DMS53 treated with DMSO at 0.1 percent for 48 hours (cell line): Measurements from ENCODE around the gene HDAC1.
"Not testable (repeated sequence)": the region's sequence is repeated elsewhere in the genome, so short reads cannot be mapped to it uniquely, and the experiment has no call there.

Experiments used
- DNase-seq: peaks from one replicate; lab custom pipeline; 2025; ENCODE audit not compliant: unreplicated experiment; lab: John Stamatoyannopoulos, UW

HDAC1 gene

GRCh38 chr1:32273391-32274208 lies 18.3 kb upstream of the HDAC1 start:
- DNase-seq = no peak

- no peak for DNase-seq
Measured at GRCh38 chr1:32274646-32275340, 17.1 kb upstream of the HDAC1 start.

GRCh38 chr1:32275424-32275823 lies 16.5 kb upstream of the HDAC1 start:
- peak; percentile 20 for DNase-seq

GRCh38 chr1:32276032-32276782 lies 15.7 kb upstream of the HDAC1 start:
- no peak for DNase-seq

- not testable (repeated sequence) for DNase-seq
Measured at GRCh38 chr1:32284777-32285176, 7.1 kb upstream of the HDAC1 start.

- DNase-seq = no peak
Measured at GRCh38 chr1:32285658-32286057, 6.2 kb upstream of the HDAC1 start.

- no peak for DNase-seq
Measured at GRCh38 chr1:32286763-32287162, 5.1 kb upstream of the HDAC1 start.

- DNase-seq = peak; percentile 21
Measured at GRCh38 chr1:32289256-32289655, 2.6 kb upstream of the HDAC1 start.

- DNase-seq = peak; percentile 69
Measured at GRCh38 chr1:32291145-32291707, 657 bp upstream of the HDAC1 start.

- DNase-seq = not testable (repeated sequence)
Measured at GRCh38 chr1:32298211-32298610, 6.3 kb downstream of the HDAC1 start.

- DNase-seq = no peak
Measured at GRCh38 chr1:32299327-32299726, 7.4 kb downstream of the HDAC1 start.

- DNase-seq = no peak
Measured at GRCh38 chr1:32303358-32303757, 11.5 kb downstream of the HDAC1 start.

- DNase-seq = no peak
Measured at GRCh38 chr1:32303997-32304622, 12.2 kb downstream of the HDAC1 start.

- no peak for DNase-seq
Measured at GRCh38 chr1:32305310-32305709, 13.4 kb downstream of the HDAC1 start.

GRCh38 chr1:32307324-32307723 lies 15.4 kb downstream of the HDAC1 start:
- DNase-seq = no peak

GRCh38 chr1:32309960-32310359 lies 18.1 kb downstream of the HDAC1 start:
- DNase-seq = no peak

- DNase-seq = no peak
Measured at GRCh38 chr1:32311709-32312393, 20.0 kb downstream of the HDAC1 start.

- no peak for DNase-seq
Measured at GRCh38 chr1:32316903-32317277, 25.0 kb downstream of the HDAC1 start.

GRCh38 chr1:32318127-32318869 lies 26.4 kb downstream of the HDAC1 start:
- no peak for DNase-seq
